H9 (cell line): ENCODE results near the gene SNX18. TPM values are rescaled to one million over a fixed set of nuclear protein-coding genes. Genes with fewer than 3 reads are reported as not detected.

ENCODE experiments used
- DNase-seq: peaks from one replicate; pipeline ENCODE4 v3.0.0-alpha.2; 2017
- H2AFZ ChIP-seq: one replicate; pipeline ENCODE4 v1.6.1; 2013; ENCODE audit warnings: mild to moderate bottlenecking, low read length, control low read depth, moderate library complexity
- H2AK5ac ChIP-seq: 2 replicates; pipeline ENCODE4 v1.6.1; 2013; ENCODE audit warnings: low read length, control low read depth, mixed read lengths; ENCODE audit not compliant: insufficient read length
- H2BK120ac ChIP-seq: one replicate; pipeline ENCODE4 v1.6.1; 2013; ENCODE audit warnings: low read depth, mild to moderate bottlenecking, low read length, control low read depth, inconsistent platforms; ENCODE audit not compliant: poor library complexity, severe bottlenecking
- H2BK12ac ChIP-seq: 2 replicates; pipeline ENCODE4 v1.6.1; 2013; ENCODE audit warnings: low read length, control low read depth, mixed read lengths, low read depth; ENCODE audit not compliant: insufficient read length
- H2BK15ac ChIP-seq: 2 replicates; pipeline ENCODE4 v1.6.1; 2013; ENCODE audit warnings: low read depth, low read length, control low read depth
- H2BK20ac ChIP-seq: one replicate; pipeline ENCODE4 v1.6.1; 2013; ENCODE audit warnings: low read depth, mild to moderate bottlenecking, low read length, control low read depth, inconsistent platforms; ENCODE audit not compliant: poor library complexity, severe bottlenecking
- H2BK5ac ChIP-seq: 2 replicates; pipeline ENCODE4 v1.6.1; 2013; ENCODE audit warnings: low read length, control low read depth, mixed read lengths; ENCODE audit not compliant: insufficient read length
- H3K14ac ChIP-seq: 2 replicates; pipeline ENCODE4 v1.6.1; 2013; ENCODE audit warnings: low read length, control low read depth; ENCODE audit not compliant: insufficient read depth
- H3K18ac ChIP-seq: 2 replicates; pipeline ENCODE4 v1.6.1; 2013; ENCODE audit warnings: low read depth, mild to moderate bottlenecking, mixed read lengths, low read length, control low read depth; ENCODE audit not compliant: insufficient read length
- H3K23ac ChIP-seq: 2 replicates; pipeline ENCODE4 v1.6.1; 2013; ENCODE audit warnings: low read length, control low read depth, mixed read lengths, low read depth; ENCODE audit not compliant: insufficient read length
- H3K23me2 ChIP-seq: 2 replicates; pipeline ENCODE4 v1.6.1; 2013; ENCODE audit warnings: low read depth, mild to moderate bottlenecking, mixed read lengths, low read length, control low read depth; ENCODE audit not compliant: insufficient read length, poor library complexity, severe bottlenecking
- H3K27ac ChIP-seq: 2 replicates; pipeline ENCODE4 v1.5.1; 2013; ENCODE audit warnings: low read length, control low read depth, mixed read lengths, low read depth; ENCODE audit not compliant: insufficient read length
- H3K27me3 ChIP-seq: 2 replicates; pipeline ENCODE4 v1.6.1; 2013; ENCODE audit warnings: low read length, control low read depth, inconsistent platforms; ENCODE audit not compliant: insufficient read depth
- H3K4ac ChIP-seq: 2 replicates; pipeline ENCODE4 v1.6.1; 2013; ENCODE audit warnings: low read depth, mild to moderate bottlenecking, control low read depth, inconsistent platforms, low read length, moderate library complexity
- H3K4me1 ChIP-seq: 2 replicates; pipeline ENCODE4 v1.6.1; 2013; ENCODE audit warnings: low read length, control low read depth, inconsistent platforms; ENCODE audit not compliant: insufficient read depth
- H3K4me2 ChIP-seq: 2 replicates; pipeline ENCODE4 v1.6.1; 2013; ENCODE audit warnings: low read length, control low read depth, mixed read lengths; ENCODE audit not compliant: insufficient read length, insufficient read depth
- H3K56ac ChIP-seq: 2 replicates; pipeline ENCODE4 v1.6.1; 2013; ENCODE audit warnings: low read depth, mild to moderate bottlenecking, mixed read lengths, low read length, control low read depth; ENCODE audit not compliant: insufficient read length
- H3K79me1 ChIP-seq: 2 replicates; pipeline ENCODE4 v1.6.1; 2013; ENCODE audit warnings: low read depth, mild to moderate bottlenecking, moderate library complexity, low read length, control low read depth, inconsistent platforms; ENCODE audit not compliant: insufficient read depth, poor library complexity, severe bottlenecking
- H3K79me2 ChIP-seq: 2 replicates; pipeline ENCODE4 v1.6.1; 2013; ENCODE audit warnings: low read length, control low read depth, inconsistent platforms; ENCODE audit not compliant: insufficient read depth
- H3K9ac ChIP-seq: 2 replicates; pipeline ENCODE4 v1.6.1; 2013; ENCODE audit warnings: low read length, control low read depth, mixed read lengths; ENCODE audit not compliant: insufficient read length; ENCODE audit errors: extremely low read depth
- H3K9me3 ChIP-seq: one replicate; pipeline ENCODE4 v1.6.1; 2013; ENCODE audit warnings: low read depth, low read length, inconsistent platforms; ENCODE audit not compliant: control insufficient read depth
- H3T11ph ChIP-seq: one replicate; pipeline ENCODE4 v1.6.1; 2013; ENCODE audit warnings: mild to moderate bottlenecking, low read length, control low read depth, inconsistent platforms
- H4K20me1 ChIP-seq: one replicate; pipeline ENCODE4 v1.6.1; 2013; ENCODE audit not compliant: control insufficient read depth, insufficient read length, insufficient read depth
- H4K5ac ChIP-seq: 2 replicates; pipeline ENCODE4 v1.6.1; 2013; ENCODE audit warnings: low read depth, mild to moderate bottlenecking, mixed read lengths, low read length, control low read depth; ENCODE audit not compliant: insufficient read length
- H4K8ac ChIP-seq: replicated peaks from 2 replicates; pipeline ENCODE4 v1.6.1; 2013; ENCODE audit warnings: low read length, control low read depth, mixed read lengths, low read depth; ENCODE audit not compliant: insufficient read length
- H4K91ac ChIP-seq: 2 replicates; pipeline ENCODE4 v1.6.1; 2013; ENCODE audit warnings: low read depth, mild to moderate bottlenecking, moderate library complexity, mixed read lengths, low read length, control low read depth; ENCODE audit not compliant: insufficient read length
- H3K27ac Mint-ChIP-seq, 3 experiments: 2 replicates in 2 of 3; 3 replicates in 1 of 3; pipeline ENCODE4 v1.8.0; 2020 to 2021; ENCODE audit warnings: mixed read lengths in 3 of 3, mild to moderate bottlenecking in 1 of 3, moderate library complexity in 1 of 3
- H3K27me3 Mint-ChIP-seq: 2 replicates; pipeline ENCODE4 v1.8.0; 2021; ENCODE audit warnings: low read depth, mild to moderate bottlenecking, moderate library complexity, mixed read lengths
- H3K36me3 Mint-ChIP-seq, 3 experiments: 2 replicates in 2 of 3; 3 replicates in 1 of 3; pipeline ENCODE4 v1.8.0; 2020 to 2021; ENCODE audit warnings: low read depth in 3 of 3, mixed read lengths in 3 of 3; ENCODE audit not compliant: insufficient read depth in 1 of 3
- H3K4me1 Mint-ChIP-seq, 2 experiments: 2 replicates each; pipeline ENCODE4 v1.8.0; 2020; ENCODE audit warnings: mixed read lengths in 2 of 2
- H3K4me3 Mint-ChIP-seq, 2 experiments: 2 replicates in 1 of 2; 3 replicates in 1 of 2; pipeline ENCODE4 v1.8.0; 2020 to 2021; ENCODE audit warnings: mild to moderate bottlenecking in 2 of 2, mixed read lengths in 2 of 2, moderate library complexity in 1 of 2
- H3K9me3 Mint-ChIP-seq, 2 experiments: 2 replicates in 1 of 2; 3 replicates in 1 of 2; pipeline ENCODE4 v1.8.0; 2020; ENCODE audit warnings: mild to moderate bottlenecking in 2 of 2, mixed read lengths in 2 of 2, moderate library complexity in 1 of 2
- CTCF ChIP-seq: fragments of 200-600 bp; sonication (generic); conservative IDR thresholded peaks from 3 replicates; pipeline ENCODE4 v1.8.0; 2021; ENCODE audit warnings: antibody characterized with exemption, mild to moderate bottlenecking
- WGBS: extraction: QIAGEN DNeasy Blood & Tissue Kit; methylation state at CpG from one replicate; pipeline ENCODE4 v1.1.7; 2013; ENCODE audit warnings: missing lambda C conversion rate, low lambda C conversion rate, mixed read lengths; ENCODE audit not compliant: insufficient read length; ENCODE audit errors: extremely low coverage; 5-methylcytosine and 5-hydroxymethylcytosine counted together
- total RNA-seq: library from RNA; stranded (reverse); gene quantifications from 2 replicates; pipeline ENCODE4 v1.2.1, GENCODE V29; 2021

SNX18 gene
- total RNA-seq, 1 experiment from 2014 or later, result 17.2 TPM

GRCh38 chr5:54577937-54578653, 60.5 kb downstream of the SNX18 start:
- H2BK20ac ChIP-seq, result no peak overlapping the region
- no peak overlapping the region for H3K27ac Mint-ChIP-seq
- H3K23ac ChIP-seq, result no peak overlapping the region
- H3K9me3 ChIP-seq, result no peaks in the 10 kb centered on the region
- H3K27me3 ChIP-seq, result no peaks in the 10 kb centered on the region
- no CpG with 5 or more reads among the region's 7 CpGs for WGBS
- no peaks in the 10 kb centered on the region for H3K79me1 ChIP-seq
- no peak overlapping the region for H2BK15ac ChIP-seq
- no peak overlapping the region for H3K4me3 Mint-ChIP-seq
- no peaks in the 10 kb centered on the region for H3K36me3 Mint-ChIP-seq
- H2AFZ ChIP-seq, result no peak overlapping the region
- H2BK120ac ChIP-seq, result no peak overlapping the region
- H3K79me2 ChIP-seq, result no peaks in the 10 kb centered on the region
- DNase-seq, result no peak
- H2BK12ac ChIP-seq, result no peak overlapping the region
- no peak overlapping the region for H3K9ac ChIP-seq
- no peak overlapping the region for H4K5ac ChIP-seq
- no peak overlapping the region for H4K91ac ChIP-seq
- no peak overlapping the region for H2AK5ac ChIP-seq
- H3K4ac ChIP-seq, result no peak overlapping the region
- H2BK5ac ChIP-seq, result no peak overlapping the region
- no peak overlapping the region for H4K8ac ChIP-seq
- no peaks in the 10 kb centered on the region for H3K4me1 ChIP-seq
- no peak overlapping the region for H3K27ac ChIP-seq
- TF ChIP-seq CTCF, result no peak
- no peak overlapping the region; the same call in 1 of the 2 replicates for H3K14ac ChIP-seq
- peaks cover 10 to 14% of the 10 kb centered on the region in 2 experiments for H3K4me1 Mint-ChIP-seq
- no peaks in the 10 kb centered on the region; the same call in 1 of the 2 replicates for H3K27me3 Mint-ChIP-seq
- H3K18ac ChIP-seq, result no peak overlapping the region
- H3K23me2 ChIP-seq, result no peaks in the 10 kb centered on the region
- no peaks in the 10 kb centered on the region for H4K20me1 ChIP-seq
- H3T11ph ChIP-seq, result no peak overlapping the region
- H3K9me3 Mint-ChIP-seq, result no peaks in the 10 kb centered on the region; a peak in 1 of 5 replicates
- H3K56ac ChIP-seq, result no peak overlapping the region
- no peak overlapping the region for H3K4me2 ChIP-seq
